ENCODE results near the gene GARIN1A. TPM values are rescaled to one million over a fixed set of nuclear protein-coding genes. Genes with fewer than 3 reads are reported as not detected.
"Not testable (repeated sequence)": the region's sequence is repeated elsewhere in the genome, so short reads cannot be mapped to it uniquely, and the experiment has no call there.

The GARIN1A gene
- total RNA-seq (1 to 10 TPM in 1 of 2 donors, under 1 TPM in 1; 0.50 to 2.6 TPM), polyA plus RNA-seq (ENCODE audit: insufficient read length in 2 of 2) (1 to 10 TPM; 3.1 to 5.4 TPM)
- long read RNA-seq, donor 1: 0 reads
- long read RNA-seq, donor 2: 0 reads
- long read RNA-seq, donor 3: 0 reads
- long read RNA-seq, donor 4: 0 reads

DNA sequence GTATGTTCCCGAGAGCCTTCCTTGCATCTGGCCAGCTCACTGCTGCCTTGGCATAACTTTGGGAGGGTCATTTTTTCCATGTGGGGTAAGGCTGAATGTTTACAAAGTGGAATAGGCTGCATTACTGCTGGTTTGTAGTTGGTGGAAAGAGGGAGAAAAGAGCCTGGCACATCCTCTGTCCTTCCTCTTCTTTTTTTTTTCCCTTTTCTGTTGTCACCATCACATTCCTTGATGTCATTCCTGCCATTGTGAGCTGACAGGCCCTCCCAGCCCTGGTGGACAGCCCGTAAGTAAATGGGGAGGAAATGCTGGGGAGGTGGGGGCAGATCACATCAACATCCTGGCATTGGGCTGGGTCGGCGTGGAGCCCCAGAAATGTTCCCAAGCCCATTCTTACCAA lies at the start of gene GARIN1A:
GARIN1A (plus strand) TSS at position 301 of the 400 bp plus-strand sequence. CDS start 106 bp downstream, outside the sequence.
- peaks cover 4% of the 10 kb centered on the region for H3K4me1 ChIP-seq (ENCODE audit: control insufficient read depth, insufficient read depth, low read length)
- H3K4me3 ChIP-seq (ENCODE audit: low read depth, low read length): no peak within 1 kb of the TSS
- H3K9me3 ChIP-seq (ENCODE audit: control insufficient read depth, insufficient read depth, low read length): no peaks in the 10 kb centered on the region
- H3K36me3 ChIP-seq (ENCODE audit: control insufficient read depth, insufficient read depth, low read length): no peaks in the 10 kb centered on the region
- no peak within 1 kb of the TSS for H3K27ac ChIP-seq (ENCODE audit: low read depth, low read length)
- WGBS (ENCODE audit: insufficient coverage): no CpG with 5 or more reads among the region's 4 CpGs
- DNase-seq (ENCODE audit: low read depth in 4 of 6, low spot score in 6 of 6): no peak
- no peaks in the 10 kb centered on the region for H3K27me3 ChIP-seq (ENCODE audit: control insufficient read depth, insufficient read depth, low read length)

- peaks cover 11% of the 10 kb centered on the region for H3K36me3 ChIP-seq (ENCODE audit: control insufficient read depth, insufficient read depth, low read length)
- WGBS (ENCODE audit: insufficient coverage): no CpG with 5 or more reads among the region's 2 CpGs
- DNase-seq (ENCODE audit: low read depth in 4 of 6, low spot score in 6 of 6); H3K27me3 ChIP-seq (ENCODE audit: control insufficient read depth, insufficient read depth, low read length); H3K4me1 ChIP-seq (ENCODE audit: control insufficient read depth, insufficient read depth, low read length); H3K4me3 ChIP-seq (ENCODE audit: low read depth, low read length); H3K9me3 ChIP-seq (ENCODE audit: control insufficient read depth, insufficient read depth, low read length); H3K27ac ChIP-seq (ENCODE audit: low read depth, low read length): not testable (repeated sequence)
Measured at GRCh38 chr7:128627124-128627523, 45.0 kb upstream of the GARIN1A start.

- H3K4me3 ChIP-seq (ENCODE audit: low read depth, low read length); DNase-seq (ENCODE audit: low read depth in 4 of 6, low spot score in 6 of 6); H3K27me3 ChIP-seq (ENCODE audit: control insufficient read depth, insufficient read depth, low read length); H3K27ac ChIP-seq (ENCODE audit: low read depth, low read length); H3K4me1 ChIP-seq (ENCODE audit: control insufficient read depth, insufficient read depth, low read length); H3K36me3 ChIP-seq (ENCODE audit: control insufficient read depth, insufficient read depth, low read length); H3K9me3 ChIP-seq (ENCODE audit: control insufficient read depth, insufficient read depth, low read length): not testable (repeated sequence)
- WGBS (ENCODE audit: insufficient coverage): no CpG with 5 or more reads among the region's 3 CpGs
Measured at GRCh38 chr7:128633915-128634314, 38.2 kb upstream of the GARIN1A start.

GRCh38 chr7:128645206-128645605 lies 26.9 kb upstream of the GARIN1A start:
- not testable (repeated sequence) for DNase-seq (ENCODE audit: low read depth in 4 of 6, low spot score in 6 of 6); H3K27ac ChIP-seq (ENCODE audit: low read depth, low read length); H3K4me1 ChIP-seq (ENCODE audit: control insufficient read depth, insufficient read depth, low read length); H3K27me3 ChIP-seq (ENCODE audit: control insufficient read depth, insufficient read depth, low read length); H3K4me3 ChIP-seq (ENCODE audit: low read depth, low read length); H3K9me3 ChIP-seq (ENCODE audit: control insufficient read depth, insufficient read depth, low read length)
- 100% methylated on average over 2 of the region's 5 CpGs for WGBS (ENCODE audit: insufficient coverage)
- peaks cover 11% of the 10 kb centered on the region for H3K36me3 ChIP-seq (ENCODE audit: control insufficient read depth, insufficient read depth, low read length)

- H3K27me3 ChIP-seq (ENCODE audit: control insufficient read depth, insufficient read depth, low read length); H3K9me3 ChIP-seq (ENCODE audit: control insufficient read depth, insufficient read depth, low read length); H3K27ac ChIP-seq (ENCODE audit: low read depth, low read length); H3K4me1 ChIP-seq (ENCODE audit: control insufficient read depth, insufficient read depth, low read length); H3K36me3 ChIP-seq (ENCODE audit: control insufficient read depth, insufficient read depth, low read length); H3K4me3 ChIP-seq (ENCODE audit: low read depth, low read length); DNase-seq (ENCODE audit: low read depth in 4 of 6, low spot score in 6 of 6): not testable (repeated sequence)
- 100% methylated on average over 2 of the region's 4 CpGs for WGBS (ENCODE audit: insufficient coverage)
Measured at GRCh38 chr7:128645844-128646243, 26.2 kb upstream of the GARIN1A start.

DNA sequence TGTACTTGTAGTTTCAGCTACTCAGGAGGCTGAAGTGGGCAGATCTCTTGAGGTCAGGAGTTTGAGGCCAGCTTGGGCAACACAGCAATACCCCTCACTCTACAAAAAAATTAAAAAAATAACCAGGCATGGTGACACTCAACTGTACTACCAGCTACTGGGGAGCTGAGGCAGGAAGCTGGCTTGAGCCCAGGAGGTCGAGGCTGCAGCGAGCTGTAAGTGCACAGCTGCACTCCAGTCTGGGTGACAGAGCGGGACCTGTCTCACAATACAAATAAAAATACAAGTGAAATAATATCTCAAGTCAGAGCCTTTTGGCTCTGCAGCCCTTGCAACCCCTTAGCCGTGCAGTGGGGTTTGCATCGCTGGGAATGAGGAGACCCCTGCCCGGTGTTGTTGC lies 25.2 kb upstream of the GARIN1A start:
- not testable (repeated sequence) for H3K4me1 ChIP-seq (ENCODE audit: control insufficient read depth, insufficient read depth, low read length); H3K9me3 ChIP-seq (ENCODE audit: control insufficient read depth, insufficient read depth, low read length); H3K36me3 ChIP-seq (ENCODE audit: control insufficient read depth, insufficient read depth, low read length); H3K4me3 ChIP-seq (ENCODE audit: low read depth, low read length); H3K27ac ChIP-seq (ENCODE audit: low read depth, low read length); DNase-seq (ENCODE audit: low read depth in 4 of 6, low spot score in 6 of 6); H3K27me3 ChIP-seq (ENCODE audit: control insufficient read depth, insufficient read depth, low read length)
- WGBS (ENCODE audit: insufficient coverage): no CpG with 5 or more reads among the region's 6 CpGs

DNA sequence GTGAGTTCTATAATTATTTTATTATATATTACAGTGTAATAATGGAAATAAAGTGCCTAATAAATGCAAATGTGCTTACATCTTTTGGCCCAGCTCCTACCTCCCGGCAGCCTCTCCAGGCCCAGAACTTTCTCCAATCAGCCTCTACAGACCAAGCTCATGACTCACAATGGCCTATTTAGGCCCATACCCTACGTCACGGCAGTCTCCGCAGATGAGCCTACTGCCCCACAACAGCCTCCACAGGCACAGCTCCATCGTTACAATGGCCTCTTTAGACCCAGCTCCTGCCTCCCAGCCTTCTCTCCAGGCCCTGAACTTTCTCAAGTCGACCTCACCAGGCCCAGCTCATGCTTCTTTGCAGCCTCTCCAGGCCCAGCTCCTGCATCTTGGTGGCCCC lies 21.0 kb upstream of the GARIN1A start:
- not testable (repeated sequence) for H3K4me1 ChIP-seq (ENCODE audit: control insufficient read depth, insufficient read depth, low read length); H3K27ac ChIP-seq (ENCODE audit: low read depth, low read length); H3K9me3 ChIP-seq (ENCODE audit: control insufficient read depth, insufficient read depth, low read length); H3K27me3 ChIP-seq (ENCODE audit: control insufficient read depth, insufficient read depth, low read length); H3K4me3 ChIP-seq (ENCODE audit: low read depth, low read length); DNase-seq (ENCODE audit: low read depth in 4 of 6, low spot score in 6 of 6)
- no CpG with 5 or more reads among the region's 6 CpGs for WGBS (ENCODE audit: insufficient coverage)
- H3K36me3 ChIP-seq (ENCODE audit: control insufficient read depth, insufficient read depth, low read length): peaks cover 35% of the 10 kb centered on the region

- H3K4me3 ChIP-seq (ENCODE audit: low read depth, low read length); H3K27me3 ChIP-seq (ENCODE audit: control insufficient read depth, insufficient read depth, low read length); H3K27ac ChIP-seq (ENCODE audit: low read depth, low read length); DNase-seq (ENCODE audit: low read depth in 4 of 6, low spot score in 6 of 6); H3K9me3 ChIP-seq (ENCODE audit: control insufficient read depth, insufficient read depth, low read length); H3K4me1 ChIP-seq (ENCODE audit: control insufficient read depth, insufficient read depth, low read length): not testable (repeated sequence)
- peaks cover 30% of the 10 kb centered on the region for H3K36me3 ChIP-seq (ENCODE audit: control insufficient read depth, insufficient read depth, low read length)
- 98% methylated on average over 13 of the region's 24 CpGs for WGBS (ENCODE audit: insufficient coverage)
Measured at GRCh38 chr7:128652606-128653005, 19.5 kb upstream of the GARIN1A start.

DNA sequence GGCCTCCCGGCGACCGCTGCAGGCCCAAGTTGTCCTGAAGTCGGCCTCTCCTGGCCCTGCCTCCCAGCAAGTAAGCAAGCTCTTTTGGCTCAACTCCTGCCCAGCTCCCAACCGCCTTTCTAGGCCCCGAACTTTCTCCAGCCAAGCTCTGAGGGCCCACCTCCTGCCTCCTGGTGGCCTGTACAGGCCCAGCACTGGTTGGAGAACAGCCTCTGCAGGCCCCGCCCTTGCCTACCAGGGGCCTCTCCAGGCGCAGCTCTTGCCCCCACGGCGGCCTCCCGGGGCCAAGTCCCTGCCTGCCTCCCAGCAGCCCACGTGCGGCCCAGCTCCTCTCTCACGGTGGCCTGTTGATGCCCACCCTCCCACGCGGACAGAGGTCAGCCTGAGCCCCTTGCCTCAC lies 18.9 kb upstream of the GARIN1A start:
- not testable (repeated sequence) for H3K27me3 ChIP-seq (ENCODE audit: control insufficient read depth, insufficient read depth, low read length); H3K9me3 ChIP-seq (ENCODE audit: control insufficient read depth, insufficient read depth, low read length); H3K4me1 ChIP-seq (ENCODE audit: control insufficient read depth, insufficient read depth, low read length); H3K4me3 ChIP-seq (ENCODE audit: low read depth, low read length); DNase-seq (ENCODE audit: low read depth in 4 of 6, low spot score in 6 of 6); H3K27ac ChIP-seq (ENCODE audit: low read depth, low read length)
- 93% methylated on average over 13 of the region's 16 CpGs for WGBS (ENCODE audit: insufficient coverage)
- H3K36me3 ChIP-seq (ENCODE audit: control insufficient read depth, insufficient read depth, low read length): peaks cover 30% of the 10 kb centered on the region

DNA sequence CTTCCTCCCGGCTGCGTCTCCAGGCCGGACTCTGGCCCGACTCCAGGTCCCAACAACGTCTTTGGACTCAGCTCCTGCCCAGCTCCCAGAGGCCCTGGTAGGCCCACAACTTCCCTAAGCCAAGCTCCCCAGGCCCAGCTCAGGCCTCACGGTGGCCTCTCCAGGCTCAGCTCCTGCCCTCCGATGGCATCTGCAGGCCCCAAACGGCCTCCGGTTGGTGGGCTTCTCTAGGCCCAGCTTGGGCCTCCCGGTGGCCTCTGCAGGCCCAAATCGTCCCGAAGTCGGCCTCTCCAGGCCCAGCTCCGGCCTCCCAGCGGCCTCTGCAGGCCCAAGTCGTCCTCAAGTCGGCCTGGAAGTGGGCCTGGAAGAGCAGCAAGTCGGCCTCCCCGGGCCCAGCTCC lies 18.0 kb upstream of the GARIN1A start:
- H3K27me3 ChIP-seq (ENCODE audit: control insufficient read depth, insufficient read depth, low read length); H3K27ac ChIP-seq (ENCODE audit: low read depth, low read length); H3K4me3 ChIP-seq (ENCODE audit: low read depth, low read length); DNase-seq (ENCODE audit: low read depth in 4 of 6, low spot score in 6 of 6); H3K9me3 ChIP-seq (ENCODE audit: control insufficient read depth, insufficient read depth, low read length); H3K4me1 ChIP-seq (ENCODE audit: control insufficient read depth, insufficient read depth, low read length): not testable (repeated sequence)
- 82% methylated on average over 16 of the region's 19 CpGs for WGBS (ENCODE audit: insufficient coverage)
- H3K36me3 ChIP-seq (ENCODE audit: control insufficient read depth, insufficient read depth, low read length): peaks cover 35% of the 10 kb centered on the region
